Glutamatergic neuron (in vitro differentiated cells): Measurements from ENCODE around the gene CRYBG1. TPM values are rescaled to one million over a fixed set of nuclear protein-coding genes. Genes with fewer than 3 reads are reported as not detected.

Source experiments
- DNase-seq: peaks from one replicate; pipeline ENCODE4 v3.0.0; 2022
- H3K27ac Mint-ChIP-seq: one replicate; pipeline ENCODE4 v1.8.0; 2020; ENCODE audit warnings: mild to moderate bottlenecking, mixed read lengths, inconsistent platforms; ENCODE audit not compliant: unreplicated experiment
- H3K27me3 Mint-ChIP-seq: one replicate; pipeline ENCODE4 v1.8.0; 2020; ENCODE audit warnings: mild to moderate bottlenecking, moderate library complexity, mixed read lengths, inconsistent platforms; ENCODE audit not compliant: unreplicated experiment
- H3K36me3 Mint-ChIP-seq: one replicate; pipeline ENCODE4 v1.8.0; 2020; ENCODE audit warnings: mild to moderate bottlenecking, mixed read lengths, inconsistent platforms; ENCODE audit not compliant: unreplicated experiment
- H3K4me1 Mint-ChIP-seq: one replicate; pipeline ENCODE4 v1.8.0; 2020; ENCODE audit warnings: mild to moderate bottlenecking, low read depth, mixed read lengths, inconsistent platforms; ENCODE audit not compliant: unreplicated experiment
- H3K4me3 Mint-ChIP-seq: one replicate; pipeline ENCODE4 v1.8.0; 2020; ENCODE audit warnings: mild to moderate bottlenecking, mixed read lengths, inconsistent platforms; ENCODE audit not compliant: unreplicated experiment
- H3K9me3 Mint-ChIP-seq: one replicate; pipeline ENCODE4 v1.8.0; 2020; ENCODE audit warnings: mild to moderate bottlenecking, moderate library complexity, mixed read lengths, inconsistent platforms; ENCODE audit not compliant: unreplicated experiment
- total RNA-seq: library from RNA; stranded (reverse); fragmentation: NEBNext Ultra II Directional; extraction: Animal tissue kit (Norgen Biotek cat#: 25700); gene quantifications from one replicate; pipeline ENCODE4 v1.2.1, GENCODE V29; 2021; ENCODE audit not compliant: unreplicated experiment
- TF ChIP-seq, protein P1 (sequence below): fragments of 200-600 bp; sonication (generic); IDR thresholded peaks from one replicate; pipeline ENCODE4 v1.5.0; 2021; ENCODE audit not compliant: partially characterized antibody, unreplicated experiment

Gene CRYBG1
- total RNA-seq, 1 donor from 2014 or later = 0.15 TPM

DNA sequence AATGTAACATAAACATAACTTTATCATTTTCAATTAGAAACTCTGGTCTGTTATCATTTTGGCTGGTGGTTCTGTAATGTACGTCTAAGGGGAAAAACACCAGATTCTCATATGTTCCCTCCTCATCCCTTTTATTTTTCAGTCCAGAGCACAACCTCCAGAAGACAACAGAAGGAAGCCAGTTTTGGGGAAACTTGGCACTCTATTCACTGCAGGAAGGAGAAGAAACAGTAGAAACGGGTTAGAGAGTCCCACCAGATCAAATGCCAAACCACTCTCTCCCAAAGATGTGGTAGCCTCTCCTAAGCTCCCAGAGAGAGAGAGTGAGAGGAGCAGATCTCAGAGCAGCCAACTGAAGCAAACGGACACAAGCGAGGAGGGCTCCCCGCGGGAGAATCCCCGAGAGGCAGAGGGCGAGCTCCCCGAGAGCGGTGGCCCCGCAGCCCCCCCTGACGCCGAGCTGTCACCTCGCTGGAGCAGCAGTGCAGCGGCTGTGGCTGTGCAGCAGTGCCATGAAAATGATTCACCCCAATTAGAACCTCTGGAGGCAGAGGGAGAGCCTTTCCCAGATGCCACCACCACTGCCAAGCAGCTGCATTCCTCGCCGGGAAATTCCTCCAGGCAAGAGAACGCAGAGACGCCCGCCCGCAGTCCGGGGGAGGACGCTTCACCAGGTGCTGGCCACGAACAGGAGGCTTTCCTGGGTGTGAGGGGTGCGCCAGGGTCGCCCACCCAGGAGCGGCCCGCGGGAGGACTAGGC is 151.0 kb downstream of the CRYBG1 start:
- Mint-ChIP-seq H3K4me1 (peaks cover 9% of the 10 kb centered on the region), H3K36me3 (peaks cover 5% of the 10 kb centered on the region), H3K27ac (no peak overlapping the region), H3K9me3 (peaks cover 2% of the 10 kb centered on the region), H3K27me3 (peaks cover 12% of the 10 kb centered on the region), H3K4me3 (peak overlapping the region; percentile 95)
- TF ChIP-seq, protein P1, sequence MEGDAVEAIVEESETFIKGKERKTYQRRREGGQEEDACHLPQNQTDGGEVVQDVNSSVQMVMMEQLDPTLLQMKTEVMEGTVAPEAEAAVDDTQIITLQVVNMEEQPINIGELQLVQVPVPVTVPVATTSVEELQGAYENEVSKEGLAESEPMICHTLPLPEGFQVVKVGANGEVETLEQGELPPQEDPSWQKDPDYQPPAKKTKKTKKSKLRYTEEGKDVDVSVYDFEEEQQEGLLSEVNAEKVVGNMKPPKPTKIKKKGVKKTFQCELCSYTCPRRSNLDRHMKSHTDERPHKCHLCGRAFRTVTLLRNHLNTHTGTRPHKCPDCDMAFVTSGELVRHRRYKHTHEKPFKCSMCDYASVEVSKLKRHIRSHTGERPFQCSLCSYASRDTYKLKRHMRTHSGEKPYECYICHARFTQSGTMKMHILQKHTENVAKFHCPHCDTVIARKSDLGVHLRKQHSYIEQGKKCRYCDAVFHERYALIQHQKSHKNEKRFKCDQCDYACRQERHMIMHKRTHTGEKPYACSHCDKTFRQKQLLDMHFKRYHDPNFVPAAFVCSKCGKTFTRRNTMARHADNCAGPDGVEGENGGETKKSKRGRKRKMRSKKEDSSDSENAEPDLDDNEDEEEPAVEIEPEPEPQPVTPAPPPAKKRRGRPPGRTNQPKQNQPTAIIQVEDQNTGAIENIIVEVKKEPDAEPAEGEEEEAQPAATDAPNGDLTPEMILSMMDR = no peak
- peak; percentile 28 for DNase-seq

- peak; percentile 43 for DNase-seq
- TF ChIP-seq, protein P1 = no peak
- Mint-ChIP-seq H3K9me3 (peaks cover 2% of the 10 kb centered on the region), H3K27me3 (peaks cover 12% of the 10 kb centered on the region), H3K4me3 (peak overlapping the region; percentile 59), H3K27ac (no peak overlapping the region), H3K4me1 (peaks cover 9% of the 10 kb centered on the region), H3K36me3 (peaks cover 5% of the 10 kb centered on the region)
These were observed 151.8 kb downstream of the CRYBG1 start for GRCh38 chr6:106512048-106512967.

- peak overlapping the region; percentile 25 for H3K4me3 Mint-ChIP-seq
- H3K36me3 Mint-ChIP-seq = peaks cover 5% of the 10 kb centered on the region
- TF ChIP-seq, protein P1 = no peak
- peaks cover 12% of the 10 kb centered on the region for H3K27me3 Mint-ChIP-seq
- H3K4me1 Mint-ChIP-seq = peaks cover 9% of the 10 kb centered on the region
- no peak for DNase-seq
- no peak overlapping the region for H3K27ac Mint-ChIP-seq
- H3K9me3 Mint-ChIP-seq = peaks cover 2% of the 10 kb centered on the region
These were observed 152.6 kb downstream of the CRYBG1 start for GRCh38 chr6:106512968-106513574.

DNA sequence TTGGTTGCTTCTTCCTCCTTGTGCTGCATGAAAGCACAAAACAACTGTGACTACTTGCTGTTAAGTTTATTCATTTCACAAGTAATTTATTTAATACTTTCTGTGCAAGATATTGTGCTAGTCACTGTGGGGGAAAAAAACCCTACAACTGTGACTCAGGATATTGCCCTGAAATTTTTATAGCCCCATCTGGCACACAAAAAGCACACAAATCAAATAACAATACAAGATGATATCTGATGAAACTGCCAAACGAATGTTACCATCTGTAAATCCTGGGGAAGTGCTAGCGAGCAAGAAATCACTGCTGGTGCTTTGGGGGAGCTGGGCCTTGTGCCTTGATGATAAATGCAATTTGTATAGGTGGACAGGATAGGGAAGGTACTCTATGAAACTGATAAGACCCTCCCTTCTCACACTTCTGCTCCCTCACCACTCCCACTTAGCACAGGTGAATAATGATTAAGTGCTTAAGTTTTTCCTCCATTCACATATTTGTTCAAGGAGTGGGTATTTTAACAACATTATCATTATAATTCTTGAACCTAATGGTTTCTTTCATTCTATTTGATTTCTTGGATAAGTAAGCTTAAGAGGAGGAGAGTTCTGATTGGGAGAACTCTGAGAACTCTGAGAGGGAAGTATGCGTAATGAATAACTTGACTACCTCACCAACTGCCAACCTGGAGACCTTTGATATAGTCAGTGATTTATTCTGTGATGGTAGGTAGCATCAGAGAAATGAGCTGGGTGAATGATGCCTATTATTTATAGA is 153.5 kb downstream of the CRYBG1 start:
- peaks cover 5% of the 10 kb centered on the region for H3K36me3 Mint-ChIP-seq
- TF ChIP-seq, protein P1 = no peak
- H3K4me1 Mint-ChIP-seq = peaks cover 9% of the 10 kb centered on the region
- H3K9me3 Mint-ChIP-seq = peaks cover 2% of the 10 kb centered on the region
- H3K27me3 Mint-ChIP-seq = peaks cover 12% of the 10 kb centered on the region
- H3K4me3 Mint-ChIP-seq = no peak overlapping the region
- no peak for DNase-seq
- H3K27ac Mint-ChIP-seq = no peak overlapping the region
